Neural progenitor cell (in vitro differentiated cells): Measurements from ENCODE around the gene ATP6V1D.

Experiments
- EZH2phosphoT487 ChIP-seq: fragments of 200-600 bp; sonication (generic); IDR thresholded peaks from 2 replicates; pipeline ENCODE4 v1.6.1; 2017; ENCODE audit warnings: antibody characterized with exemption
- TF ChIP-seq, protein P1 (sequence below): fragments of 200-600 bp; sonication (generic); IDR thresholded peaks from 2 replicates; pipeline ENCODE4 v1.5.1; 2017; ENCODE audit warnings: antibody characterized with exemption, mild to moderate bottlenecking

DNA sequence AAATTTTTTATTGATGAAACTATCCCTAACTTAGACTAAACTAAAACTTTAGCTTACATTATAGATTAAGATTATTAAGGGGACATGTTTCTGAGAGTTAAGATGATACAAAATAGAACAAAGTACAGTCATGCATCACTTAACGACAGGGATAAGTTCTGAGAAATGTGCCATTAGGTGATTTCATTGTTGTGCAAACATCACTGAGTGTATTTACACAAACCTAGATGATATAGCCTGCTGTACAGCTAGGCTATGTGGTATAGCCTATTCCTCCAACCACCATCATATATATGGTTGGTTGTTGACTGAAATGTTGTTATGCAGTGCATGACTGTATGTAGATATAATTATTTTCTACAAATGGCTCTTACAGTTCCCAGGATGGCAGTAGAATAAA is 46.5 kb downstream of the ATP6V1D start:
- TF ChIP-seq EZH2phosphoT487 = no peak
- TF ChIP-seq, protein P1, sequence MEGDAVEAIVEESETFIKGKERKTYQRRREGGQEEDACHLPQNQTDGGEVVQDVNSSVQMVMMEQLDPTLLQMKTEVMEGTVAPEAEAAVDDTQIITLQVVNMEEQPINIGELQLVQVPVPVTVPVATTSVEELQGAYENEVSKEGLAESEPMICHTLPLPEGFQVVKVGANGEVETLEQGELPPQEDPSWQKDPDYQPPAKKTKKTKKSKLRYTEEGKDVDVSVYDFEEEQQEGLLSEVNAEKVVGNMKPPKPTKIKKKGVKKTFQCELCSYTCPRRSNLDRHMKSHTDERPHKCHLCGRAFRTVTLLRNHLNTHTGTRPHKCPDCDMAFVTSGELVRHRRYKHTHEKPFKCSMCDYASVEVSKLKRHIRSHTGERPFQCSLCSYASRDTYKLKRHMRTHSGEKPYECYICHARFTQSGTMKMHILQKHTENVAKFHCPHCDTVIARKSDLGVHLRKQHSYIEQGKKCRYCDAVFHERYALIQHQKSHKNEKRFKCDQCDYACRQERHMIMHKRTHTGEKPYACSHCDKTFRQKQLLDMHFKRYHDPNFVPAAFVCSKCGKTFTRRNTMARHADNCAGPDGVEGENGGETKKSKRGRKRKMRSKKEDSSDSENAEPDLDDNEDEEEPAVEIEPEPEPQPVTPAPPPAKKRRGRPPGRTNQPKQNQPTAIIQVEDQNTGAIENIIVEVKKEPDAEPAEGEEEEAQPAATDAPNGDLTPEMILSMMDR = no peak
